H1 (cell line): ENCODE measurements around the gene HLA-G. TPM values are rescaled to one million over a fixed set of nuclear protein-coding genes. Genes with fewer than 3 reads are reported as not detected.

Experiments
- CTCF ChIA-PET: fragments of 300-600 bp; sonication (Branson Sonifier 250); formaldehyde crosslinking; loops from one replicate; lab custom pipeline; 2021; ENCODE audit not compliant: partially characterized antibody; lab: Charles Lee
- POLR2A ChIA-PET: fragments of 300-600 bp; sonication (Branson Sonifier 250); formaldehyde crosslinking; loops from one replicate; lab custom pipeline; 2021; ENCODE audit warnings: inconsistent platforms; ENCODE audit not compliant: partially characterized antibody; lab: Charles Lee
- DNase-seq, 2 experiments: peaks; one replicate each; pipeline versions ENCODE4 v3.0.0 to v3.0.0-alpha.2; 2010 to 2022; ENCODE audit warnings: low spot score in 2 of 2, low read depth in 1 of 2, mixed read lengths in 1 of 2
- FAIRE-seq: peaks from 2 replicates; lab custom pipeline; 2011; peaks lifted over from hg19 to GRCh38; lab: Jason Lieb, UNC
- H2AFZ ChIP-seq: 2 replicates; pipeline ENCODE4 v1.8.1; 2012; ENCODE audit warnings: low read length, inconsistent platforms
- H2AK5ac ChIP-seq: 2 replicates; pipeline ENCODE4 v1.6.1; 2013; ENCODE audit warnings: low read depth, low read length
- H2BK120ac ChIP-seq: replicated peaks from 2 replicates; pipeline ENCODE3; 2013; ENCODE audit warnings: low read depth, low read length, inconsistent platforms
- H2BK12ac ChIP-seq: 2 replicates; pipeline ENCODE4 v1.6.1; 2013; ENCODE audit warnings: low read depth, low read length
- H2BK15ac ChIP-seq: 2 replicates; pipeline ENCODE4 v1.6.1; 2013; ENCODE audit warnings: low read length
- H2BK20ac ChIP-seq: 2 replicates; pipeline ENCODE4 v1.6.1; 2013; ENCODE audit warnings: low read length
- H2BK5ac ChIP-seq: 2 replicates; pipeline ENCODE4 v1.6.1; 2013; ENCODE audit warnings: low read depth, low read length
- H3K14ac ChIP-seq: 2 replicates; pipeline ENCODE4 v1.6.1; 2013; ENCODE audit warnings: inconsistent platforms; ENCODE audit not compliant: insufficient read length
- H3K18ac ChIP-seq: 2 replicates; pipeline ENCODE4 v1.6.1; 2013; ENCODE audit warnings: low read length; ENCODE audit errors: extremely low read depth
- H3K23ac ChIP-seq: 2 replicates; pipeline ENCODE4 v1.6.1; 2013; ENCODE audit warnings: inconsistent platforms; ENCODE audit not compliant: insufficient read length
- H3K23me2 ChIP-seq: 2 replicates; pipeline ENCODE4 v1.6.1; 2013; ENCODE audit warnings: low read depth, low read length
- H3K27ac ChIP-seq: 2 replicates; pipeline ENCODE4 v1.6.1; 2011; ENCODE audit warnings: low read depth, low read length, inconsistent platforms
- H3K27me3 ChIP-seq, 4 experiments: replicated peaks in 1 of 4; 1 replicate in 1 of 4; 2 replicates in 3 of 4; pipeline versions ENCODE4 v1.6.1 to v1.8.1; 2011 to 2013; ENCODE audit warnings: low read length in 3 of 4, mild to moderate bottlenecking in 3 of 4, inconsistent platforms in 2 of 4, mixed read lengths in 2 of 4, moderate library complexity in 1 of 4; ENCODE audit not compliant: control insufficient read depth in 3 of 4, insufficient read depth in 3 of 4; ENCODE audit errors: extremely low read depth in 1 of 4
- H3K36me3 ChIP-seq, 4 experiments: 2 replicates each; pipeline versions ENCODE4 v1.6.1 to v1.8.1; 2011 to 2013; ENCODE audit warnings: mild to moderate bottlenecking in 4 of 4, low read length in 3 of 4, moderate library complexity in 2 of 4, control low read depth in 1 of 4, inconsistent platforms in 1 of 4; ENCODE audit not compliant: insufficient read depth in 4 of 4, control insufficient read depth in 2 of 4
- H3K4ac ChIP-seq: replicated peaks from 2 replicates; pipeline ENCODE3; 2013; ENCODE audit warnings: low read length, low read depth, mixed read lengths, inconsistent platforms; ENCODE audit not compliant: insufficient read length
- H3K4me1 ChIP-seq, 4 experiments: replicated peaks in 1 of 4; 1 replicate in 1 of 4; 2 replicates in 3 of 4; pipeline versions ENCODE4 v1.6.1 to v1.8.1; 2011 to 2013; ENCODE audit warnings: low read length in 3 of 4, inconsistent platforms in 2 of 4, mixed read lengths in 1 of 4; ENCODE audit not compliant: insufficient read depth in 4 of 4, control insufficient read depth in 3 of 4
- H3K4me2 ChIP-seq, 2 experiments: 2 replicates each; pipeline versions ENCODE4 v1.6.1 to v1.8.1; 2011 to 2013; ENCODE audit warnings: low read depth in 2 of 2, low read length in 2 of 2, control low read depth in 1 of 2, inconsistent platforms in 1 of 2, mild to moderate bottlenecking in 1 of 2; ENCODE audit not compliant: insufficient read depth in 1 of 2
- H3K4me3 ChIP-seq, 4 experiments: fragments of 200-600, 300-600 bp in 1 of 4; sonication (generic), shearing (Covaris generic), sonication (Bioruptor Twin) in 1 of 4; 2 replicates each; pipeline versions ENCODE4 v1.5.1 to v1.8.1; 2011 to 2016; ENCODE audit warnings: low read length in 4 of 4, low read depth in 3 of 4, control low read depth in 2 of 4, inconsistent platforms in 2 of 4, mild to moderate bottlenecking in 2 of 4, mixed read lengths in 1 of 4, moderate library complexity in 1 of 4; ENCODE audit not compliant: insufficient read depth in 2 of 4; ENCODE audit errors: extremely low read depth in 1 of 4
- H3K56ac ChIP-seq: replicated peaks from 2 replicates; pipeline ENCODE3; 2013; ENCODE audit warnings: low read depth, mild to moderate bottlenecking, mixed read lengths, low read length, inconsistent platforms; ENCODE audit not compliant: insufficient read length
- H3K79me1 ChIP-seq: 2 replicates; pipeline ENCODE4 v1.6.1; 2013; ENCODE audit warnings: low read depth, low read length, control low read depth
- H3K79me2 ChIP-seq, 2 experiments: 2 replicates each; pipeline versions ENCODE4 v1.6.1 to v1.8.1; 2012 to 2013; ENCODE audit warnings: low read length in 2 of 2, mild to moderate bottlenecking in 2 of 2, inconsistent platforms in 1 of 2; ENCODE audit not compliant: insufficient read depth in 2 of 2, control insufficient read depth in 1 of 2
- H3K9ac ChIP-seq, 4 experiments: replicated peaks in 1 of 4; 1 replicate in 1 of 4; 2 replicates in 3 of 4; pipeline versions ENCODE4 v1.6.1 to v1.8.1; 2011 to 2013; ENCODE audit warnings: low read depth in 3 of 4, low read length in 3 of 4, control low read depth in 2 of 4, mild to moderate bottlenecking in 2 of 4, moderate library complexity in 2 of 4, inconsistent platforms in 1 of 4; ENCODE audit errors: extremely low read depth in 1 of 4
- H3K9me3 ChIP-seq, 2 experiments: 2 replicates each; pipeline versions ENCODE4 v1.6.1 to v1.8.1; 2012 to 2013; ENCODE audit warnings: mild to moderate bottlenecking in 2 of 2, moderate library complexity in 2 of 2, control low read depth in 1 of 2, inconsistent platforms in 1 of 2, low read depth in 1 of 2, low read length in 1 of 2, mixed read lengths in 1 of 2; ENCODE audit not compliant: insufficient read depth in 2 of 2
- H4K20me1 ChIP-seq, 2 experiments: replicated peaks in 1 of 2; 2 replicates each; pipeline versions ENCODE3 to v1.8.1; 2011 to 2013; ENCODE audit warnings: inconsistent platforms in 2 of 2, low read length in 2 of 2, mild to moderate bottlenecking in 1 of 2; ENCODE audit not compliant: insufficient read depth in 2 of 2, control insufficient read depth in 1 of 2
- H4K5ac ChIP-seq: 2 replicates; pipeline ENCODE4 v1.6.1; 2013; ENCODE audit warnings: low read length, low read depth, mixed read lengths, inconsistent platforms; ENCODE audit not compliant: insufficient read length
- H4K8ac ChIP-seq: 2 replicates; pipeline ENCODE4 v1.8.0; 2013; ENCODE audit warnings: mild to moderate bottlenecking, moderate library complexity, low read length, inconsistent platforms; ENCODE audit not compliant: insufficient read depth; ENCODE audit errors: extremely low read depth
- H4K91ac ChIP-seq: replicated peaks from 2 replicates; pipeline ENCODE3; 2013; ENCODE audit warnings: low read length, mixed read lengths, inconsistent platforms; ENCODE audit not compliant: insufficient read length
- CBX5 ChIP-seq: fragments of 300-800, 300-1000 bp; sonication (generic); IDR thresholded peaks from 2 replicates; pipeline ENCODE4 v1.7.1; 2016; ENCODE audit warnings: antibody characterized with exemption, low read length, low read depth
- CHD1 ChIP-seq: IDR thresholded peaks from 2 replicates; pipeline ENCODE4 v1.6.1; 2012; ENCODE audit warnings: low read depth, low read length, improper control_type of control experiment
- EZH2 ChIP-seq: fragments of 200-600 bp; sonication (generic); IDR thresholded peaks from 2 replicates; pipeline ENCODE4 v1.7.1; 2012; ENCODE audit warnings: low read depth, mild to moderate bottlenecking, moderate library complexity, low read length, inconsistent platforms; ENCODE audit not compliant: severe bottlenecking
- JUN ChIP-seq: IDR thresholded peaks from 2 replicates; pipeline ENCODE4 v1.6.1; 2011; ENCODE audit warnings: low read depth, mild to moderate bottlenecking, improper control_type of control experiment, low read length
- SAP30 ChIP-seq: fragments of 300-600 bp; sonication (generic); IDR thresholded peaks from 2 replicates; pipeline ENCODE4 v1.7.1; 2012; ENCODE audit warnings: low read length, moderate library complexity, mild to moderate bottlenecking, inconsistent platforms; ENCODE audit not compliant: insufficient read depth, insufficient replicate concordance
- SIN3A ChIP-seq, 2 experiments: IDR thresholded peaks in 1 of 2; conservative IDR thresholded peaks in 1 of 2; 2 replicates each; pipeline ENCODE4 v1.6.1; 2011 to 2012; ENCODE audit warnings: low read length in 2 of 2, improper control_type of control experiment in 1 of 2, low read depth in 1 of 2, mild to moderate bottlenecking in 1 of 2
- SIX5 ChIP-seq: IDR thresholded peaks from 2 replicates; pipeline ENCODE4 v1.6.1; 2011; ENCODE audit warnings: mild to moderate bottlenecking, low read depth, low read length
- SP1 ChIP-seq: IDR thresholded peaks from 2 replicates; pipeline ENCODE4 v1.6.1; 2011; ENCODE audit warnings: low read depth, low read length
- WGBS, 2 experiments: shearing (Covaris generic) in 1 of 2; methylation state at CpG; one replicate each; pipeline versions ENCODE4 v1.1.6 to v1.1.7; 2013 to 2015; ENCODE audit warnings: low lambda C conversion rate in 2 of 2, mixed read lengths in 2 of 2, inconsistent platforms in 1 of 2, low coverage in 1 of 2, missing lambda C conversion rate in 1 of 2; ENCODE audit not compliant: insufficient replicate concordance in 2 of 2, insufficient coverage in 1 of 2, insufficient read length in 1 of 2; ENCODE audit errors: extremely low coverage in 1 of 2, missing lambda C conversion rate in 1 of 2; 5-methylcytosine and 5-hydroxymethylcytosine counted together
- polyA plus RNA-seq, 7 experiments: library from polyadenylated mRNA; depleted of rRNA in 3 of 7; stranded (reverse) in 5 of 7; unstranded in 2 of 7; fragments of >200 nt in 5 of 7; fragments of 200-250 nt in 2 of 7; gene quantifications; 1 replicate in 5 of 7; 2 replicates in 1 of 7; 4 replicates in 1 of 7; pipeline versions ENCODE4 v1.2.1 to v1.2.3, GENCODE V29; 2011 to 2013; ENCODE audit warnings: missing spikeins in 2 of 7, mixed read lengths in 2 of 7
- total RNA-seq: library from RNA; stranded (reverse); fragmentation: NEBNext Ultra II Directional; extraction: Animal tissue kit (Norgen Biotek cat#: 25700); gene quantifications from 2 replicates; pipeline ENCODE4 v1.2.1, GENCODE V29; 2021
- TF ChIP-seq, protein P1 (sequence below): IDR thresholded peaks from 2 replicates; pipeline ENCODE4 v1.6.1; 2012; ENCODE audit warnings: low read length, inconsistent platforms

HLA-G gene
- total and polyA plus RNA-seq, 2 of the 8 experiments (the other 6 are each of a cell fraction or from before 2014, with no cell fraction given) = 3.2 to 4.8 TPM

DNA sequence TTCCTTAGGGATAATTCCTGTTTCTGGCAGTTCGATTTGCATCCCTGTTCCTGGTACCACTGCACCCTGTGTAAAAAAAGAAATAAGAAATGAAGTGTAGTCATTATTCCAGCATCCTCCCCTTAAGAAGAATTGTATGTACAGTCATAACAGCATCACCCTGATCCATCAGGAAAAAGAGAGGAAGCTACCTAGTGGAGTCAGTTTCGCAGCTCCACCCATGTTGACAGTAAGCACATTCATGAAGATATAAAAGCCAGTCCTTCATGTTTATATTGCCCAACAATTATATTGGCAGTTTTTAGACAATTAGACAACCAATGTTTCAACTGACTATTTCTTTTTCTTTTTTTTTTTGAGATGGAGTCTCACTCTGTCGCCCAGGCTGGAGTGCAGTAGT is 21.2 kb upstream of the HLA-G start:
- WGBS, 2 experiments = 87% methylated on average over 3 of the region's 3 CpGs; no CpG with 5 or more reads in 1 of the 2 experiments
- H3K23ac ChIP-seq = no peak overlapping the region
- H3K79me1 ChIP-seq = no peaks in the 10 kb centered on the region
- ChIA-PET POLR2A (no interaction called here), CTCF (interaction anchor here (0.6 to 2.3 kb wide), 4 partner anchors 28 to 327 kb away, joined by 3 to 10 read pairs (median 4); no protein-coding TSS in a partner anchor)
- no peak overlapping the region for H3K56ac ChIP-seq
- H2AFZ ChIP-seq = no peak overlapping the region
- H3K18ac ChIP-seq = no peak overlapping the region
- no peak overlapping the region for H4K5ac ChIP-seq
- no peak overlapping the region for H3K4me3 ChIP-seq
- no peak overlapping the region for H3K9ac ChIP-seq
- H3K14ac ChIP-seq = no peak overlapping the region
- H2BK12ac ChIP-seq = no peak overlapping the region
- no peak overlapping the region for H2BK5ac ChIP-seq
- H4K20me1 ChIP-seq = no peaks in the 10 kb centered on the region
- no peaks in the 10 kb centered on the region for H3K4me1 ChIP-seq
- no peak overlapping the region for H2BK120ac ChIP-seq
- TF ChIP-seq SAP30 = no peak
- no peak for TF ChIP-seq CHD1
- no peak for TF ChIP-seq CBX5
- TF ChIP-seq JUN = no peak
- TF ChIP-seq SP1 = no peak
- TF ChIP-seq SIN3A (conservative IDR thresholded peaks at IDR 0.05 in 1 of 2, IDR thresholded peaks at IDR 0.05 in 1 of 2; ENCODE audit: low read depth in 1 of 2, low read length in 2 of 2) = no peak
- TF ChIP-seq, protein P1, sequence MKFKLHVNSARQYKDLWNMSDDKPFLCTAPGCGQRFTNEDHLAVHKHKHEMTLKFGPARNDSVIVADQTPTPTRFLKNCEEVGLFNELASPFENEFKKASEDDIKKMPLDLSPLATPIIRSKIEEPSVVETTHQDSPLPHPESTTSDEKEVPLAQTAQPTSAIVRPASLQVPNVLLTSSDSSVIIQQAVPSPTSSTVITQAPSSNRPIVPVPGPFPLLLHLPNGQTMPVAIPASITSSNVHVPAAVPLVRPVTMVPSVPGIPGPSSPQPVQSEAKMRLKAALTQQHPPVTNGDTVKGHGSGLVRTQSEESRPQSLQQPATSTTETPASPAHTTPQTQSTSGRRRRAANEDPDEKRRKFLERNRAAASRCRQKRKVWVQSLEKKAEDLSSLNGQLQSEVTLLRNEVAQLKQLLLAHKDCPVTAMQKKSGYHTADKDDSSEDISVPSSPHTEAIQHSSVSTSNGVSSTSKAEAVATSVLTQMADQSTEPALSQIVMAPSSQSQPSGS = no peak
- TF ChIP-seq SIX5 = no peak
- no peak for TF ChIP-seq EZH2
- no peaks in the 10 kb centered on the region for H3K36me3 ChIP-seq
- H2BK15ac ChIP-seq = no peak overlapping the region
- no peak overlapping the region for H2BK20ac ChIP-seq
- no peak for FAIRE-seq
- DNase-seq = no peak
- H3K27ac ChIP-seq = no peak overlapping the region
- no peak overlapping the region for H4K91ac ChIP-seq
- no peak overlapping the region for H3K4ac ChIP-seq
- H3K4me2 ChIP-seq = no peak overlapping the region
- no peak overlapping the region for H2AK5ac ChIP-seq
- no peaks in the 10 kb centered on the region for H3K27me3 ChIP-seq
- no peak overlapping the region for H4K8ac ChIP-seq
- no peaks in the 10 kb centered on the region for H3K23me2 ChIP-seq
- H3K79me2 ChIP-seq = no peaks in the 10 kb centered on the region
- no peaks in the 10 kb centered on the region for H3K9me3 ChIP-seq
